ENCODE data around the gene SHQ1.
A peak's percentile ranks its signal among the peaks of the same experiment; 100 is the strongest.

Gene SHQ1

GRCh38 chr3:72830452-72831223 lies 17.6 kb downstream of the SHQ1 start:
- DNase-seq (ENCODE audit: low read depth in 1 of 2, low spot score in 1 of 2) = no peak
- Histone ChIP-seq H3K27me3 (ENCODE audit: insufficient read depth, poor library complexity, severe bottlenecking) (no peaks in the 10 kb centered on the region), H3K27ac (replicated peaks) (no peak overlapping the region), H3K4me3 (replicated peaks; ENCODE audit: insufficient read depth, low read length) (no peak overlapping the region)
- TF ChIP-seq REST (IDR thresholded peaks at IDR 0.05; ENCODE audit: insufficient replicate concordance, low read depth) = no peak

GRCh38 chr3:72829701-72830100 lies 18.5 kb downstream of the SHQ1 start:
- H3K27me3 ChIP-seq (ENCODE audit: insufficient read depth, poor library complexity, severe bottlenecking) = no peaks in the 10 kb centered on the region
- TF ChIP-seq SPI1 (IDR thresholded peaks at IDR 0.05; ENCODE audit: borderline replicate concordance, low read depth) (no peak), GABPA (IDR thresholded peaks at IDR 0.05; ENCODE audit: low read depth) (no peak), POLR2AphosphoS5 (IDR thresholded peaks at IDR 0.05; ENCODE audit: low read depth) (no peak), REST (IDR thresholded peaks at IDR 0.05; ENCODE audit: insufficient replicate concordance, low read depth) (no peak), CTCF (IDR thresholded peaks at IDR 0.05; ENCODE audit: insufficient read depth, low read length) (no peak)
- H3K27ac ChIP-seq (replicated peaks) = no peak overlapping the region
- no peak overlapping the region for H3K4me3 ChIP-seq (replicated peaks; ENCODE audit: insufficient read depth, low read length)
- DNase-seq (ENCODE audit: low read depth in 1 of 2, low spot score in 1 of 2) = no peak

GRCh38 chr3:72821161-72821781 lies 27.0 kb downstream of the SHQ1 start:
- H3K27ac ChIP-seq (replicated peaks) = peak overlapping the region; percentile 1; the same call in 1 of the 2 replicates
- DNase-seq (ENCODE audit: low read depth in 1 of 2, low spot score in 1 of 2) = peak in 1 of 2 experiments; percentile 32

More at GRCh38 chr3:72821161-72821781, 27.0 kb downstream of the SHQ1 start:
- Histone ChIP-seq H3K4me3 (replicated peaks; ENCODE audit: insufficient read depth, low read length) (no peak overlapping the region), H3K27me3 (ENCODE audit: insufficient read depth, poor library complexity, severe bottlenecking) (no peaks in the 10 kb centered on the region)
- no peak for TF ChIP-seq CTCF (IDR thresholded peaks at IDR 0.05; ENCODE audit: insufficient read depth, low read length)
- TF ChIP-seq SPI1 (IDR thresholded peaks at IDR 0.05; ENCODE audit: borderline replicate concordance, low read depth) = peak; percentile 77
- no peak for TF ChIP-seq GABPA (IDR thresholded peaks at IDR 0.05; ENCODE audit: low read depth)
- no peak for TF ChIP-seq POLR2AphosphoS5 (IDR thresholded peaks at IDR 0.05; ENCODE audit: low read depth)
- TF ChIP-seq REST (IDR thresholded peaks at IDR 0.05; ENCODE audit: insufficient replicate concordance, low read depth) = no peak
